Panc1 (cell line): Measurements from ENCODE around the gene MED25. TPM values are rescaled to one million over a fixed set of nuclear protein-coding genes. Genes with fewer than 3 reads are reported as not detected.
A peak's percentile ranks its signal among the peaks of the same experiment; 100 is the strongest.

ENCODE experiments used
- ATAC-seq: fragments of 200-7000 bp; cut with Tn5 transposase; 2 replicates; pipeline ENCODE4 v1.9.1; 2020; ENCODE audit warnings: mild to moderate bottlenecking, moderate library complexity
- BruUV-seq: library from RNA; stranded (reverse); fragments of 400-500 nt; replicated peaks from 2 replicates; lab custom pipeline; 2021; lab: Mats Ljungman, UMichigan
- CTCF ChIA-PET: fragments of 300-600 bp; sonication (Branson Sonifier 250); formaldehyde crosslinking; loops from one replicate; lab custom pipeline; 2022; ENCODE audit warnings: antibody characterized with exemption; lab: Charles Lee
- POLR2A ChIA-PET: fragments of 300-600 bp; sonication (Branson Sonifier 250); formaldehyde crosslinking; loops from one replicate; lab custom pipeline; 2022; ENCODE audit warnings: antibody characterized with exemption; lab: Charles Lee
- DNase-seq: peaks from one replicate; pipeline ENCODE4 v3.0.0-alpha.2; 2010; ENCODE audit warnings: low read depth, low spot score
- H3K27ac ChIP-seq: 2 replicates; pipeline ENCODE4 v1.5.1; 2011; ENCODE audit warnings: mild to moderate bottlenecking, low read length, inconsistent platforms
- H3K27me3 ChIP-seq: fragments of 200-500 bp; sonication (Bioruptor generic); 2 replicates; pipeline ENCODE4 v1.6.0; 2014; ENCODE audit warnings: low read length, inconsistent platforms; ENCODE audit not compliant: control insufficient read depth, insufficient read depth
- H3K36me3 ChIP-seq: fragments of 200-500 bp; sonication (Bioruptor generic); 2 replicates; pipeline ENCODE4 v1.5.1; 2014; ENCODE audit warnings: inconsistent platforms, mild to moderate bottlenecking, low read length, moderate library complexity; ENCODE audit not compliant: control insufficient read depth, insufficient read depth
- H3K4me1 ChIP-seq: 2 replicates; pipeline ENCODE4 v1.5.1; 2011; ENCODE audit warnings: inconsistent platforms, mild to moderate bottlenecking, low read length, moderate library complexity; ENCODE audit not compliant: control insufficient read depth, insufficient read depth
- H3K4me3 ChIP-seq, 2 experiments: 2 replicates each; pipeline ENCODE4 v1.5.1; 2011 to 2012; ENCODE audit warnings: low read depth in 2 of 2, low read length in 2 of 2, mild to moderate bottlenecking in 2 of 2, inconsistent platforms in 1 of 2, moderate library complexity in 1 of 2
- H3K9me3 ChIP-seq: fragments of 200-500 bp; sonication (Bioruptor generic); 2 replicates; pipeline ENCODE4 v1.5.1; 2014; ENCODE audit warnings: low read depth, mild to moderate bottlenecking, inconsistent platforms, low read length, moderate library complexity; ENCODE audit not compliant: control insufficient read depth, insufficient read depth
- CTCF ChIP-seq: fragments of 450-650 bp; IDR thresholded peaks from 2 replicates; pipeline ENCODE4 v1.5.1; 2017; ENCODE audit warnings: mild to moderate bottlenecking
- POLR2AphosphoS5 ChIP-seq: IDR thresholded peaks from 2 replicates; pipeline ENCODE4 v1.6.1; 2012; ENCODE audit warnings: mild to moderate bottlenecking, low read depth, low read length, moderate library complexity
- REST ChIP-seq, 2 experiments: IDR thresholded peaks; 2 replicates each; pipeline ENCODE4 v1.6.1; 2011 to 2012; ENCODE audit warnings: low read depth in 2 of 2, control low read depth in 1 of 2, low read length in 1 of 2, mild to moderate bottlenecking in 1 of 2, moderate library complexity in 1 of 2; ENCODE audit not compliant: insufficient read depth in 1 of 2
- SIN3A ChIP-seq: IDR thresholded peaks from 2 replicates; pipeline ENCODE4 v1.6.1; 2012; ENCODE audit warnings: low read depth, mild to moderate bottlenecking, low read length, moderate library complexity, borderline replicate concordance; ENCODE audit not compliant: insufficient read depth
- TCF7L2 ChIP-seq: IDR thresholded peaks from 2 replicates; pipeline ENCODE4 v1.6.1; 2011; ENCODE audit warnings: mild to moderate bottlenecking, low read depth, low read length, inconsistent platforms
- in situ Hi-C: cut with HindIII; loops from 2 replicates; pipeline ENCODE4 v1.10.0; 2016; ENCODE audit warnings: low sequenced_read_pairs, low pct_unique_long_range_greater_than_20kb
- intact Hi-C: fragments of 100-400 bp; cut with micrococcal nuclease; formaldehyde crosslinking; loops from one replicate; pipeline ENCODE4 v1.10.0; 2022; ENCODE audit not compliant: unreplicated experiment
- total RNA-seq: library from RNA; stranded (reverse); gene quantifications from one replicate; pipeline ENCODE4 v1.2.1, GENCODE V29; 2021; ENCODE audit not compliant: unreplicated experiment

MED25 gene
- total RNA-seq, 1 experiment from 2014 or later: 52.4 TPM

- Histone ChIP-seq H3K27me3 (no peaks in the 10 kb centered on the region), H3K4me3 (peak overlapping the region; percentile 89 to 93), H3K9me3 (no peaks in the 10 kb centered on the region), H3K4me1 (peaks cover 21% of the 10 kb centered on the region), H3K36me3 (peaks cover 5% of the 10 kb centered on the region; the same call in 1 of the 2 replicates), H3K27ac (peak overlapping the region; percentile 98)
- ChIA-PET POLR2A (no interaction called here), CTCF (no interaction called here)
- ATAC-seq (peak; percentile 78), DNase-seq (peak; percentile 83)
- TF ChIP-seq CTCF (no peak), SIN3A (peak; percentile 68; the same call in 1 of the 2 replicates), POLR2AphosphoS5 (peak; percentile 35; the same call in 1 of the 2 replicates)
- in situ Hi-C loops (no loop called here), intact Hi-C loops (no loop called here)
- BruUV-seq: TSS peak; percentile 78
These were observed 58.4 kb downstream of the MED25 start for GRCh38 chr19:49876422-49877019.

GRCh38 chr19:49877020-49877878 is 59.2 kb downstream of the MED25 start, which contains the start of the genes AKT1S1 and TBC1D17:
Gene AKT1S1 (minus strand): TSS chr19:49877355. CDS start chr19:49873295, 4,060 bp downstream.
Gene TBC1D17 (plus strand): TSS chr19:49877702. CDS start chr19:49877724, 22 bp downstream.
- in situ Hi-C loops: no loop called here
- Histone ChIP-seq H3K27ac (peak within 1 kb of the TSS; percentile 98), H3K27me3 (no peaks in the 10 kb centered on the region), H3K4me3 (peak within 1 kb of the TSS; percentile 89 to 93), H3K36me3 (peaks cover 5% of the 10 kb centered on the region; the same call in 1 of the 2 replicates), H3K9me3 (no peaks in the 10 kb centered on the region), H3K4me1 (peaks cover 20% of the 10 kb centered on the region)
- intact Hi-C loops: no loop called here
- POLR2A ChIA-PET: no interaction called here
- CTCF ChIA-PET: no interaction called here
- ATAC-seq (peak; percentile 76), DNase-seq (peak; percentile 97)
- no TSS peak for BruUV-seq
- TF ChIP-seq SIN3A: no peak
- no peak for TF ChIP-seq REST (IDR thresholded peaks at IDR 0.05; ENCODE audit: insufficient read depth in 1 of 2, low read depth in 2 of 2, low read length in 1 of 2)
- TF ChIP-seq CTCF: no peak
- no peak; the same call in 1 of the 2 replicates for TF ChIP-seq POLR2AphosphoS5
- no peak; the same call in 1 of the 2 replicates for TF ChIP-seq TCF7L2
